B cell (primary cell): Measurements from ENCODE around the gene COX10. TPM values are rescaled to one million over a fixed set of nuclear protein-coding genes. Genes with fewer than 3 reads are reported as not detected.

ENCODE experiments used
- ATAC-seq: fragments of 200-7000 bp; cut with Tn5 transposase; one replicate; pipeline ENCODE4 v1.10.0; 2021; ENCODE audit warnings: low read depth, mild to moderate bottlenecking, moderate number of reproducible peaks, moderate library complexity
- CTCF ChIA-PET: fragments of 350-600 bp; sonication (Branson Sonifier 250); formaldehyde crosslinking; loops from one replicate; lab custom pipeline; 2021; ENCODE audit warnings: antibody characterized with exemption, inconsistent platforms; lab: Charles Lee
- POLR2A ChIA-PET: fragments of 350-600 bp; sonication (Branson Sonifier 250); formaldehyde crosslinking; loops from one replicate; lab custom pipeline; 2021; ENCODE audit warnings: antibody characterized with exemption; lab: Charles Lee
- DNase-seq: peaks from one replicate; pipeline ENCODE4 v3.0.0; 2013
- H2AFZ ChIP-seq: 2 replicates; pipeline ENCODE4 v1.6.1; 2012; ENCODE audit warnings: mild to moderate bottlenecking, low read depth, low read length; ENCODE audit not compliant: insufficient read depth, poor library complexity, severe bottlenecking
- H3K27ac ChIP-seq, 2 donors: 1 replicate in 1 of 2; 2 replicates in 1 of 2; pipeline ENCODE4 v1.5.1; 2012 to 2013; ENCODE audit warnings: low read length in 2 of 2, mild to moderate bottlenecking in 2 of 2, moderate library complexity in 1 of 2
- H3K27me3 ChIP-seq, 4 experiments: fragments of 200-600 bp in 1 of 4; sonication (generic) in 1 of 4; replicated peaks in 1 of 4; 1 replicate in 2 of 4; 2 replicates in 2 of 4; pipeline versions ENCODE4 v1.6.1 to v1.7.0; 2013 to 2016; ENCODE audit warnings: low read length in 3 of 4, mild to moderate bottlenecking in 2 of 4, mixed read lengths in 1 of 4, moderate library complexity in 1 of 4; ENCODE audit not compliant: insufficient read depth in 4 of 4, control insufficient read depth in 3 of 4; ENCODE audit errors: control extremely low read depth in 1 of 4
- H3K36me3 ChIP-seq, 2 experiments: replicated peaks in 1 of 2; 1 replicate in 1 of 2; 2 replicates in 1 of 2; pipeline versions ENCODE4 v1.6.1 to v1.7.1; 2013; ENCODE audit warnings: low read length in 1 of 2; ENCODE audit not compliant: insufficient read depth in 2 of 2, control insufficient read depth in 1 of 2; ENCODE audit errors: control extremely low read depth in 1 of 2, extremely low read depth in 1 of 2
- H3K4me1 ChIP-seq, 2 donors: fragments of 200-600 bp in 1 of 2; sonication (generic) in 1 of 2; 1 replicate in 1 of 2; 2 replicates in 1 of 2; pipeline versions ENCODE4 v1.5.1 to v1.6.1; 2013 to 2017; ENCODE audit warnings: low read length in 2 of 2; ENCODE audit not compliant: control insufficient read depth in 2 of 2, insufficient read depth in 2 of 2
- H3K4me2 ChIP-seq: replicated peaks from 2 replicates; pipeline ENCODE3; 2012; ENCODE audit warnings: mild to moderate bottlenecking, low read depth, low read length; ENCODE audit not compliant: poor library complexity, severe bottlenecking
- H3K4me3 ChIP-seq, 5 experiments: fragments of 200-600 bp in 1 of 5; sonication (generic) in 1 of 5; 1 replicate in 3 of 5; 2 replicates in 2 of 5; pipeline versions ENCODE4 v1.5.1 to v1.7.0; 2011 to 2016; ENCODE audit warnings: low read length in 4 of 5, mild to moderate bottlenecking in 4 of 5, low read depth in 2 of 5, control low read depth in 1 of 5, moderate library complexity in 1 of 5; ENCODE audit not compliant: insufficient read depth in 1 of 5; ENCODE audit errors: control extremely low read depth in 1 of 5, extremely low read depth in 1 of 5
- H3K79me2 ChIP-seq: fragments of 200-600 bp; sonication (generic); one replicate; pipeline ENCODE4 v1.6.0; 2016; ENCODE audit warnings: low read length; ENCODE audit not compliant: control insufficient read depth, insufficient read depth
- H3K9ac ChIP-seq: fragments of 200-600 bp; sonication (generic); 2 replicates; pipeline ENCODE4 v1.6.1; 2017; ENCODE audit warnings: mild to moderate bottlenecking, low read length, moderate library complexity
- H3K9me3 ChIP-seq, 3 donors: one replicate each; pipeline versions ENCODE4 v1.6.1 to v1.7.1; 2013; ENCODE audit warnings: low read length in 2 of 3; ENCODE audit not compliant: control insufficient read depth in 2 of 3, insufficient read depth in 1 of 3; ENCODE audit errors: control extremely low read depth in 1 of 3
- H4K20me1 ChIP-seq: 2 replicates; pipeline ENCODE4 v1.6.0; 2012; ENCODE audit warnings: mild to moderate bottlenecking, low read length; ENCODE audit not compliant: insufficient read depth, control insufficient read depth, poor library complexity, severe bottlenecking
- H3K27ac Mint-ChIP-seq: one replicate; pipeline ENCODE4 v1.8.0; 2021; ENCODE audit warnings: mixed read lengths
- H3K27me3 Mint-ChIP-seq: one replicate; pipeline ENCODE4 v1.8.0; 2021; ENCODE audit warnings: mixed read lengths
- H3K4me1 Mint-ChIP-seq: one replicate; pipeline ENCODE4 v1.8.0; 2021; ENCODE audit warnings: mixed read lengths
- H3K4me3 Mint-ChIP-seq: one replicate; pipeline ENCODE4 v1.8.0; 2021; ENCODE audit warnings: mixed read lengths
- H3K9me3 Mint-ChIP-seq: one replicate; pipeline ENCODE4 v1.8.0; 2022; ENCODE audit warnings: mixed read lengths; ENCODE audit not compliant: insufficient read depth
- CTCF ChIP-seq: fragments of 200-600 bp; IDR thresholded peaks from one replicate; pipeline ENCODE4 v1.8.0; 2022; ENCODE audit warnings: antibody characterized with exemption, mild to moderate bottlenecking
- EZH2 ChIP-seq: IDR thresholded peaks from 2 replicates; pipeline ENCODE4 v1.6.1; 2012; ENCODE audit warnings: borderline replicate concordance, low read depth, mild to moderate bottlenecking, moderate library complexity, low read length; ENCODE audit not compliant: insufficient read depth, poor library complexity, severe bottlenecking
- WGBS: methylation state at CpG from one replicate; pipeline ENCODE4 v1.1.5; 2013; ENCODE audit warnings: missing lambda C conversion rate; ENCODE audit not compliant: insufficient coverage; 5-methylcytosine and 5-hydroxymethylcytosine counted together
- intact Hi-C: fragments of 100-400 bp; cut with micrococcal nuclease; formaldehyde crosslinking; loops from one replicate; pipeline ENCODE4 v1.10.0; 2022
- polyA plus RNA-seq: library from polyadenylated mRNA; depleted of rRNA; stranded (reverse); fragments of >200 nt; gene quantifications from 2 replicates; pipeline ENCODE4 v1.2.3, GENCODE V29; 2012
- total RNA-seq, 2 donors: library from RNA; stranded (reverse); fragments of 120-200 nt in 1 of 2; gene quantifications; 1 replicate in 1 of 2; 2 replicates in 1 of 2; pipeline versions ENCODE4 v1.2.3 to v1.2.4, GENCODE V29; 2013 to 2022

Gene COX10
- total and polyA plus RNA-seq, 2 donors (not counting 1 experiment from before 2014, with no cell fraction given) = 21.8 to 23.3 TPM

- Histone ChIP-seq H3K79me2 (peaks cover 12% of the 10 kb centered on the region), H3K9me3 (peaks cover 0 to 2% (median 0%) of the 10 kb centered on the region in 3 donors), H3K27me3 (no peaks in the 10 kb centered on the region), H3K4me3 (no peak overlapping the region), H3K4me1 (no peaks in the 10 kb centered on the region), H4K20me1 (peaks cover 12% of the 10 kb centered on the region), H3K4me2 (no peak overlapping the region), H3K9ac (no peak overlapping the region), H2AFZ (no peak overlapping the region), H3K36me3 (no peaks in the 10 kb centered on the region), H3K27ac (no peak overlapping the region)
- no peak overlapping the region for H3K4me3 Mint-ChIP-seq
- DNase-seq (no peak), ATAC-seq (no peak)
- intact Hi-C loops = no loop called here
- ChIA-PET CTCF (no interaction called here), POLR2A (no interaction called here)
- no peaks in the 10 kb centered on the region for H3K9me3 Mint-ChIP-seq
- no peaks in the 10 kb centered on the region for H3K4me1 Mint-ChIP-seq
- no peaks in the 10 kb centered on the region for H3K27me3 Mint-ChIP-seq
- no peak for TF ChIP-seq EZH2
- no peak for TF ChIP-seq CTCF
- no peak overlapping the region for H3K27ac Mint-ChIP-seq
Observed at GRCh38 chr17:14133104-14133503, 63.8 kb downstream of the COX10 start.

GRCh38 chr17:14134456-14134855, 65.2 kb downstream of the COX10 start:
- H3K4me1 ChIP-seq = no peaks in the 10 kb centered on the region
- H3K4me3 Mint-ChIP-seq = no peak overlapping the region
- peaks cover 12% of the 10 kb centered on the region for H4K20me1 ChIP-seq
- H3K4me3 ChIP-seq = no peak overlapping the region
- no peak overlapping the region for H3K4me2 ChIP-seq
- TF ChIP-seq EZH2 = no peak
- intact Hi-C loops = no loop called here
- peaks cover 0 to 2% (median 0%) of the 10 kb centered on the region in 3 donors for H3K9me3 ChIP-seq
- no peak overlapping the region for H3K27ac Mint-ChIP-seq
- no peaks in the 10 kb centered on the region for H3K27me3 ChIP-seq
- WGBS = 100% methylated on average over 1 of the region's 2 CpGs
- ATAC-seq (no peak), DNase-seq (no peak)
- H3K79me2 ChIP-seq = peaks cover 12% of the 10 kb centered on the region
- ChIA-PET POLR2A (no interaction called here), CTCF (no interaction called here)
- H2AFZ ChIP-seq = no peak overlapping the region
- H3K9me3 Mint-ChIP-seq = no peaks in the 10 kb centered on the region
- no peaks in the 10 kb centered on the region for H3K36me3 ChIP-seq
- no peak overlapping the region for H3K9ac ChIP-seq
- no peak overlapping the region for H3K27ac ChIP-seq
- no peaks in the 10 kb centered on the region for H3K4me1 Mint-ChIP-seq
- H3K27me3 Mint-ChIP-seq = no peaks in the 10 kb centered on the region
